Naive thymus-derived CD8-positive, alpha-beta T cell (primary cell): ENCODE results near the gene CPVL. TPM values are rescaled to one million over a fixed set of nuclear protein-coding genes. Genes with fewer than 3 reads are reported as not detected.
A peak's percentile ranks its signal among the peaks of the same experiment; 100 is the strongest.

Experiments
- ATAC-seq, 2 donors: fragments of 150-1000 bp; cut with Tn5 transposase in 1 of 2; sonication (Bioruptor Pico), chemical (Tn5 transposase) in 1 of 2; 1 replicate in 1 of 2; 2 replicates in 1 of 2; pipeline ENCODE4 v1.10.0; 2021; ENCODE audit warnings: mild to moderate bottlenecking in 2 of 2, moderate library complexity in 2 of 2
- POLR2A ChIA-PET: fragments of 350-600 bp; sonication (Branson Sonifier 250); formaldehyde crosslinking; loops from one replicate; lab custom pipeline; 2021; ENCODE audit warnings: antibody characterized with exemption; lab: Charles Lee
- DNase-seq, 10 donors: peaks; one replicate each; pipeline versions ENCODE4 v3.0.0 to v3.0.0-alpha.2; 2020 to 2022
- H3K27ac Mint-ChIP-seq, 10 donors: one replicate each; pipeline ENCODE4 v1.8.0; 2020 to 2022; ENCODE audit warnings: mild to moderate bottlenecking in 10 of 10, mixed read lengths in 10 of 10, moderate library complexity in 4 of 10, inconsistent platforms in 1 of 10
- H3K27me3 Mint-ChIP-seq, 5 donors: one replicate each; pipeline ENCODE4 v1.8.0; 2021 to 2022; ENCODE audit warnings: mixed read lengths in 5 of 5
- H3K36me3 Mint-ChIP-seq, 3 donors: one replicate each; pipeline ENCODE4 v1.8.0; 2020 to 2022; ENCODE audit warnings: mixed read lengths in 3 of 3, mild to moderate bottlenecking in 2 of 3, inconsistent platforms in 1 of 3
- H3K4me1 Mint-ChIP-seq, 4 donors: one replicate each; pipeline ENCODE4 v1.8.0; 2021 to 2022; ENCODE audit warnings: mixed read lengths in 4 of 4
- H3K4me3 Mint-ChIP-seq, 10 donors: one replicate each; pipeline ENCODE4 v1.8.0; 2020 to 2022; ENCODE audit warnings: mild to moderate bottlenecking in 10 of 10, mixed read lengths in 10 of 10, moderate library complexity in 6 of 10, inconsistent platforms in 1 of 10
- H3K9me3 Mint-ChIP-seq, 9 donors: one replicate each; pipeline ENCODE4 v1.8.0; 2020 to 2022; ENCODE audit warnings: mixed read lengths in 9 of 9, mild to moderate bottlenecking in 3 of 9, inconsistent platforms in 1 of 9, moderate library complexity in 1 of 9
- polyA plus RNA-seq, 3 donors: library from polyadenylated mRNA; unstranded; fragments of 300-500 nt; fragmentation: Illumina TruSeq; gene quantifications; one replicate each; pipeline ENCODE4 v1.2.3, GENCODE V29; 2021
- total RNA-seq, 8 experiments: library from RNA in 2 of 8; stranded (reverse) in 2 of 8; gene quantifications; one replicate each; pipeline ENCODE4 v1.2.3 and lab custom pipeline; 2021 to 2026

Gene CPVL
- total and polyA plus RNA-seq, 5 experiments from 2014 or later: 0.70 to 1.4 (median 0.98) TPM; not detected in 1

DNA sequence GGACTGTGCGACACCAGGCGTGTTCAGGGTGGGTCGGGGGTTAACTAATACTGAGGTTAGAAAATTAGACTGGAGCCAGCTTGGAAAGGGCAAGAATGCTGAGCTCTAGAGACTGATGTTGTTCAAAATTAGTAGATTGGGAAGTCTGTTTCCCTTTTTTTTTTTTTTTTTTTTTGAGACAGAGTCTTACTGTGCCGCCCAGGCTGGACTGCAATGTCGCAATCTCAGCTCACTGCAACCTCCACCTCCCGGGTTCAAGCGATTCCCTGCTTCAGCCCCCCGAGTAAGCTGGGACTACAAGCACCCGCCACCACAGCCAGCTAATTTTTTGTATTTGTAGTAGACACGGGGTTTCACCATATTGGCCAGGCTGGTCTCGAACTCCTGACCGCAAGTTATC, 2.7 kb upstream of the CPVL start:
- Mint-ChIP-seq H3K27ac (peak overlapping the region in 1 of 10 donors; percentile 53), H3K27me3 (peaks cover 19 to 35% (median 20%) of the 10 kb centered on the region in 5 donors), H3K4me1 (peaks cover 0 to 15% (median 7%) of the 10 kb centered on the region in 4 donors), H3K9me3 (peaks cover 0 to 5% (median 0%) of the 10 kb centered on the region in 9 donors), H3K36me3 (no peaks in the 10 kb centered on the region), H3K4me3 (no peak overlapping the region)
- POLR2A ChIA-PET: no interaction called here
- DNase-seq (no peak), ATAC-seq (no peak)

DNA sequence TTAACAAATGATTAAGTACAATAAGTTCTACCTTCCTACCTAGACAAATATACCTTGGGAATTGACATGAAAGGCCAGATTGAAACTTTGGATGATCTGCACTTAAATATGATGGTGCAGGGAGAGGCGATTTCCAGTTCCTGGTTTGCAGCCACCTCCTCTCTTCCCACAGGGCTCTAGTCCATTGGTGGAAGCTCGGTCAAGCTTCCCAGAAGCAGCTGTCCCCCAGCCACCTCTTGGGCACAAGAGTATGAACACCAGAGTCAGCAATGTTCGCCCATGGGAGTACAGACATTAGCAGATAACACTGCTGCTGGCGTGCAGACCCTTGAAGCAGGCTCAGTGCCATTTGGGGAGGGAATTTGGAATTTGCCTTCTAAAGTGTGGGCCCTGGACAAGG, 1.5 kb upstream of the CPVL start:
- Mint-ChIP-seq H3K27me3 (peaks cover 19 to 38% (median 24%) of the 10 kb centered on the region in 5 donors), H3K27ac (no peak overlapping the region), H3K4me1 (peaks cover 0 to 15% (median 7%) of the 10 kb centered on the region in 4 donors), H3K9me3 (peaks cover 0 to 5% (median 0%) of the 10 kb centered on the region in 9 donors), H3K4me3 (no peak overlapping the region), H3K36me3 (no peaks in the 10 kb centered on the region)
- POLR2A ChIA-PET: no interaction called here
- DNase-seq (no peak), ATAC-seq (no peak)

DNA sequence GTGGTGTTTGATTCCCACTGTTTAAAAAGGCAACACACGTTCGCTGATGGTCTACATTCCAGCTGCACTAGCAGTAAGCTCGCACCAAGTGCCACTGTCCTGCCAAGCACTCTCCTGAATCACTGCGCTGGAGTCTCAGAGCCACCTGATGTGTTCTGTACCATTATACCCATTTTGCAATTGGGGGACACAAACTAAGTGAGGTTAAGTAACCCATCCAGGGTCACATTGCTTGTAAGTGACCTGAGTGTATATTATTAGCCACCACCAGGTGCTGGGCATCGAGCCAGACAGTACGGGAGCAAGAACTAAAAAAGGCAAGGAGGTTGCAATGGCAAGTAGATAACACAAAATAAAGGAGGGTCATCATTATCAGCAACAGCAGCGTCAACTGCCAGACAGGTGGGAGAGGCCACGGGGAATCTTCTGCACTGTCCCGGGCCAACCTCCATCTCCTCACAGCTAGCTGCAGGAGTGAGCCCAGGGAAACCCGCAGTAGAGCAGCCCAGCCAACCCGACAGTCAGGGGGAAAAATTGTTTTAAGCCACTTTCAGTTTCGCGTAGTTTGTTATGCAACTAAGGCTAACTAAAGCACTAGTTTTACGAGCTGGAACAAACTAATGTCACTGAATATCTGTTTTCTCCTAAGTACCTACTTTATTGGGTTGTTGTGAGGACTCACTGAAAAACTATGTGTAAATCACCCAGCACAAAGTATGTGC, 712 bp upstream of the CPVL start:
- Mint-ChIP-seq H3K27ac (no peak overlapping the region), H3K36me3 (no peaks in the 10 kb centered on the region), H3K9me3 (peaks cover 0 to 5% (median 0%) of the 10 kb centered on the region in 9 donors), H3K4me1 (peaks cover 0 to 15% (median 7%) of the 10 kb centered on the region in 4 donors), H3K27me3 (peaks cover 19 to 39% (median 28%) of the 10 kb centered on the region in 5 donors), H3K4me3 (peak overlapping the region in 1 of 10 donors; percentile 65)
- DNase-seq (no peak), ATAC-seq (no peak)
- POLR2A ChIA-PET: no interaction called here

DNA sequence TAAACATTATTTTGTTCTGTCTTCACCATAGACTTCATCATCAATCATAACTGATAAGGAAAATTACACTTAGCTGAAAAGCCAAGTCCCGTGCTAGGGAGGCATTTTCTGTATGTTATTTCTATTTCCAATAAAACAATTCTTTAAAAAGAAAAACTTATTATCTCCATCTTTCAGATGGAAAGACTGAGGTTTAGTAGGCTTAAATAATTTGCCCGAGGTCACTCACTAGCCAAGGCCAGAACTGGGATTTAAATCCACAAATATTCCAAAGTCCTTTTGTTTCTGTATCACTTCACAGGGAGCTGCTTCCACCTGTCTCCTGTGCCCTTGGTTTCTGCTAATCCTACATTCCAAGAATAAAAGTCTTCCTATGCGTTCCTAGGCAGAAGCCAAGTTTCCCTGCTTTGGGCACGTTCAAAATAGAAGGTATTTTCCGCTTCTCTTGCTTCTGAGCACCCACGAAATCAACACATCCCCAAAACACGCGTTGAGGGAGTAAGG, 732 bp downstream of the CPVL start:
- Mint-ChIP-seq H3K36me3 (no peaks in the 10 kb centered on the region), H3K4me3 (peak overlapping the region in 1 of 10 donors; percentile 65), H3K9me3 (peaks cover 0 to 5% (median 0%) of the 10 kb centered on the region in 9 donors), H3K4me1 (peaks cover 0 to 15% (median 7%) of the 10 kb centered on the region in 4 donors), H3K27me3 (peaks cover 19 to 39% (median 31%) of the 10 kb centered on the region in 5 donors), H3K27ac (no peak overlapping the region)
- no peak for DNase-seq
- POLR2A ChIA-PET: no interaction called here
- no peak for ATAC-seq

DNA sequence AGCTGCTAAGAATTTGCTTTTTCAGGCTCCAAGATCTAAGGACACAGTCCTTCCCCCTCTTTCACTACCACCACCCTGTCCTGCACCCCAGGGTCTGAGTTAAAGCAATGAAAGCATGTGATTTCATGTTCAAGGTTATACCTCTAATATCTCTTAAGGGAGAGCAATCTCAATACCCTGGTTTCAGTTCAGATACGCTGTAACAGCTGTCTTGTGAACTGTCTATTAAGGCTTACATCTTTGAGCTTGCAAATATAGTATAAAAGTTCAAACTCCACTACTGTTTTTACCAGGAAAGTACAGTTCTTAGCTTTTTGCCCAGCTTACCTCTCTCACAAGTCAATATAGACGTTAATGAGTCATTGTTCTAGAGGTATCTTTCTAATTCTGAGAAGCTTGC, 2.6 kb downstream of the CPVL start:
- H3K27ac Mint-ChIP-seq: no peak overlapping the region
- H3K27me3 Mint-ChIP-seq: peaks cover 19 to 36% (median 31%) of the 10 kb centered on the region in 5 donors
- no peak overlapping the region for H3K4me3 Mint-ChIP-seq
- DNase-seq: no peak
- no peaks in the 10 kb centered on the region for H3K36me3 Mint-ChIP-seq
- H3K9me3 Mint-ChIP-seq: peaks cover 0 to 4% (median 0%) of the 10 kb centered on the region in 9 donors
- ATAC-seq: no peak
- POLR2A ChIA-PET: no interaction called here
- peaks cover 0 to 15% (median 7%) of the 10 kb centered on the region in 4 donors for H3K4me1 Mint-ChIP-seq

DNA sequence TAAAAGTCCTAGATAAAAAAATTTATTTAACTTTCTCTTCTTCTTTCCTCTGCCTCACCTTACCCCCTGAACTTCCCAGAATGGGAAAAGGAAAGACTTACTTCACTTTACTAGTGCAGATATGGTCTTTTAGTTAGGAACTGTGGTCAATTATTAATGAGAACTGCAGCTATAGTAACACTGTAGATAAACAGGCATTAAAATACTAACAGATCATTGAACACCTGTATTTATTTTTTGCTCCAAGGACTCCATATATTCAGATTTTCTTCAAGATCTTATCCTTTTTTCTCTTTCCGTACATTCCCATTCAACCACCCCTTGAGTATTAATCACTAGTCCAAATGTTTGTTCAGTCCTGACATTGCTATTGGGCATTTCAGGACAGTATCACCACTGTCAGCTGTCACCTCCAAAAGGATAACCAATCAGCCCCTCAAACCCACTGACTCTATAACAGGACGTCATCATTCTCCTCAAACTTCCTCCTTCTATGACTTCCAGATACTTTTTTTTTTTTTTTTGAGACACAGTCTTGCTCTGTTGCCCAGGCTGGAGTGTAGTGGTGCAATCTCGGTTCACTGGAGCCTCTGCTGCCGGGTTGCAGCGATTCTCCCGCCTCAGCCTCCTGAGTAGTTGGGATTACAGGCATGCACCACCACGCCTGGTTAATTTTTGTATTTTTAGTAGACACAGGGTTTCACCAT, 4.2 kb downstream of the CPVL start:
- Mint-ChIP-seq H3K4me1 (peaks cover 0 to 15% (median 7%) of the 10 kb centered on the region in 4 donors), H3K36me3 (no peaks in the 10 kb centered on the region), H3K27ac (peak overlapping the region in 2 of 10 donors; percentile 9 to 82), H3K27me3 (peaks cover 16 to 37% (median 26%) of the 10 kb centered on the region in 5 donors), H3K4me3 (no peak overlapping the region), H3K9me3 (peaks cover 0 to 1% (median 0%) of the 10 kb centered on the region in 9 donors)
- POLR2A ChIA-PET: no interaction called here
- ATAC-seq: no peak
- no peak for DNase-seq

DNA sequence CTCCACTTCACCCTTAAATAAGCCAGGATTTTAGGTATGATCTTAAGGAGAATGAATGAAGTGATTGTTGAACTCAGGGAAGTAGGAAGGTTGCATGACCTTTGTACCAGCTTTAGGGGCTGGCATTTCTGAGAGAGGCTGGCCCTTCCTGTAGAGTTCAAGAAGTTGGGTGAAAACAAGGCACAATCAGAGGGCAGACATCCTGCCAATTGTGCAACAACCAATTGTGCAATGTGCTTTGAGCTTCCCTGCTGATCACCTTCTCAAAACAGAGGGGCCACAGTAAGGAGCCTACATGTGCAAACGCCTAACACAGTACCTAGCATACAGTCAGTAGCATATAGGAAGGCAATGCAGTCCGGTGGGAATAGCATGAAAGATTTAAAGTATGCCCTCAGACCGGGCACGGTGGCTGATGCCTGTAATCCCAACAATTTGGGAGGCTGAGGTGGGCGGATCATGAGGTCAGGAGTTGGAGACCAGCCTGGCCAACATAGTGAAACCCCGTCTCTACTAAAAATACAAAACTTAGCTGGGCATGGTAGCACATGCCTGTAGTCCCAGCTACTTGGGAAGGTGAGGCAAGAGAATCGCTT, 5.4 kb downstream of the CPVL start:
- Mint-ChIP-seq H3K36me3 (no peaks in the 10 kb centered on the region), H3K27ac (no peak overlapping the region), H3K4me1 (peaks cover 0 to 3% (median 2%) of the 10 kb centered on the region in 4 donors), H3K9me3 (peaks cover 0 to 4% (median 0%) of the 10 kb centered on the region in 9 donors), H3K27me3 (peaks cover 4 to 26% (median 14%) of the 10 kb centered on the region in 5 donors), H3K4me3 (no peak overlapping the region)
- POLR2A ChIA-PET: no interaction called here
- ATAC-seq (no peak), DNase-seq (no peak)

DNA sequence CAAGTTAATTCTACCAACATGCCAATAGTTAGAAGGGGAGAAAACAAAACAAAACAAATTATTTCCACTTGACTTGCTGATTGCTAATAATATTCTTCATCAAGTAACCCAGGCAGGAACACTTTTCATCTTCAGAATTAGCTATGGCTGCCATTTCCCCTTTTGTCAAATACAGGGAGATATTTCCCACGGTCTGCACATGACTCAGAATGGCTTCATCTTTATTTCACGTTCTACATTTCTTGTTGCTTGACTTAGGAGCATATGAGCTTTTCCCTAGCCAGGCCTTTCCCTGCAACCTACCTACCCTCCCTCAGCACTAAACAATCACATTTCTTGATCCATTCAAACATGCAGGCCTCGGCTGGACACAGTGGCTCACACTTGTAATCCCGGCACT, 6.5 kb downstream of the CPVL start:
- Mint-ChIP-seq H3K27ac (no peak overlapping the region), H3K9me3 (peaks cover 0 to 7% (median 0%) of the 10 kb centered on the region in 9 donors), H3K27me3 (peaks cover 0 to 22% (median 7%) of the 10 kb centered on the region in 5 donors), H3K4me1 (no peaks in the 10 kb centered on the region), H3K4me3 (no peak overlapping the region), H3K36me3 (no peaks in the 10 kb centered on the region)
- DNase-seq (no peak), ATAC-seq (no peak)
- POLR2A ChIA-PET: no interaction called here

DNA sequence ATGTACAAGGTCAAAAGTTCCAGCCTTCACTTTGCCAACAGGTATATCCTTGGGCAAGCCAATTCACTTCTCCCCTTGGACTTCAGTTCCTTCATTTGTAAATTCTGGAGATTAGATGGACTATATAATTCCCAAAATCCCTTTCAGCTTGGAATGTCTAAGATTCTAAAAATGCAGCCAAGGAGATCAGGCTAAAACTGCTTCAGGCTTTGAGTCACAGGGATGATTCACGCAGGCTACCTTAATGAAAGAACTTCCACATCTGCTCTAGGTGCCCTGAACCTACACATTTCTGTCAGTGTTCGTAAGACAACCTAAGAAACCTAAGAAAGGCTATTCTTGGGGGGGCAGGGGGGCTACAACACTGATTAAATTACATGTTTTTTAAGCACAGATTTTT, 7.1 kb downstream of the CPVL start:
- Mint-ChIP-seq H3K27me3 (peaks cover 0 to 22% (median 7%) of the 10 kb centered on the region in 5 donors), H3K36me3 (no peaks in the 10 kb centered on the region), H3K27ac (no peak overlapping the region), H3K4me1 (no peaks in the 10 kb centered on the region), H3K4me3 (no peak overlapping the region), H3K9me3 (peaks cover 0 to 7% (median 0%) of the 10 kb centered on the region in 9 donors)
- POLR2A ChIA-PET: no interaction called here
- no peak for ATAC-seq
- no peak for DNase-seq

DNA sequence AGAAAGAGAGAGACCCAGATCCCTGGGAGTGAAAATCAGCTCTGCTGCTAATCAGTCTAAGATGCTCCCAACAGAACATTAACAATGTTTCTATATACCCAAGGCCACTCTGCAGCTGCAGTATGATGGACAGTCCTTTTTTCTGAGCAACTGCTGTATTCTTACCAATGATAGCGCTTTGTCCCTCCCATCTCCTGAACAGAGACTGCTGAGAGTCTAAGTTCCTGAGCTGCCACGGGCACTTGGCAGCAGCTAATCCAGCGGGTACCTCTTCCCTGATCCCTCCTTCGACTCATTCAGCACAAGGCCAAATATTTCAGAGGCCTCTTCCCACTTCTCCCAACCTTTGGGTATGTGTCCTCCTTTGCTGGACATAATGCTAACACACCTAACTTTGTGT, 7.7 kb downstream of the CPVL start:
- peaks cover 0 to 22% (median 9%) of the 10 kb centered on the region in 5 donors for H3K27me3 Mint-ChIP-seq
- H3K27ac Mint-ChIP-seq: no peak overlapping the region
- ATAC-seq (no peak), DNase-seq (no peak)
- no peaks in the 10 kb centered on the region for H3K36me3 Mint-ChIP-seq
- no peaks in the 10 kb centered on the region for H3K4me1 Mint-ChIP-seq
- no peak overlapping the region for H3K4me3 Mint-ChIP-seq
- H3K9me3 Mint-ChIP-seq: peaks cover 0 to 7% (median 0%) of the 10 kb centered on the region in 9 donors
- POLR2A ChIA-PET: no interaction called here

DNA sequence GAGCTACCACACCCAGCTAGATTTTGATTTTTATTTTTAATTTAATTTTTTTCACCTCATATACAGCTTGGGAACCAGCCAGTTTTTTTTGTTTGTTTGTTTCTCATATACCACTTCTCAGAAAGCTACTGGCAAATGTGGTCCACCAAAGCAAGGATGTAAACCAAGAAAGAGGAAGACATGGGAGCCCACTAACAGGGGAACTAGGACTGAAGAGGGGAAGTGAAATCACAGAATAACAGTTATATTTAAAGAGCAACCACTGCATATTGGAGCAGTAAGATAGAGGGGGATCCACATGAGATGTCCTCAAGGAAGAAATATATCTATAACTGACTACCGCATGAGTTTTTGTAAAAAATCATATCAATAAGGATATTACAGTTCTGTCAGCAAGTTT, 10.5 kb downstream of the CPVL start:
- DNase-seq (no peak), ATAC-seq (no peak)
- H3K36me3 Mint-ChIP-seq: no peaks in the 10 kb centered on the region
- no peak overlapping the region for H3K4me3 Mint-ChIP-seq
- no peak overlapping the region for H3K27ac Mint-ChIP-seq
- POLR2A ChIA-PET: no interaction called here
- peaks cover 0 to 7% (median 0%) of the 10 kb centered on the region in 9 donors for H3K9me3 Mint-ChIP-seq
- peaks cover 0 to 26% (median 10%) of the 10 kb centered on the region in 5 donors for H3K27me3 Mint-ChIP-seq
- H3K4me1 Mint-ChIP-seq: no peaks in the 10 kb centered on the region

DNA sequence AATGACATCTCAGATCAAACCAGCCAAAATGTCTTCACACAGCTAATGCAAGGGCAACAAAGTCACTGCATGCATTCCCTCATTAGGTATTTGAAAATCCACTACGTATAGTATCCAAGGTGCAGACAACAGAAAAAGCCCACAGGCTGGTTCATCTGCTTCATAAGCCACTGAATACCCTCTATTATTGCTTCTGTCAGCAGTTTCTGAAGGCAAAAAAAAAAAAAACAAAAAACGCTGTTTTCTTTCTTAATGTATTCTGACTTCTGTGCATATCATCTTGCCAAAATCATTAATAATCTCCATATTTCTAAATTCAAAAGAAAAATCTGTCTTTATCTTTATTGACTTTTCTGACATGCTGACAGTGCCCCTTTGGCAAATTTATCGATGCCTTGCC, 13.4 kb downstream of the CPVL start:
- no peak for DNase-seq
- POLR2A ChIA-PET: no interaction called here
- Mint-ChIP-seq H3K27me3 (peaks cover 0 to 22% (median 17%) of the 10 kb centered on the region in 5 donors), H3K4me1 (no peaks in the 10 kb centered on the region), H3K27ac (no peak overlapping the region), H3K4me3 (no peak overlapping the region), H3K9me3 (peaks cover 0 to 7% (median 0%) of the 10 kb centered on the region in 9 donors), H3K36me3 (no peaks in the 10 kb centered on the region)
- ATAC-seq: no peak
